Panc1 (cell line): ENCODE data around the gene CDKL4. TPM values are rescaled to one million over a fixed set of nuclear protein-coding genes. Genes with fewer than 3 reads are reported as not detected.
"Not testable (repeated sequence)": the region's sequence is repeated elsewhere in the genome, so short reads cannot be mapped to it uniquely, and the experiment has no call there.

Source experiments
- ATAC-seq: fragments of 200-7000 bp; cut with Tn5 transposase; 2 replicates; pipeline ENCODE4 v1.9.1; 2020; ENCODE audit warnings: mild to moderate bottlenecking, moderate library complexity
- BruUV-seq: library from RNA; stranded (reverse); fragments of 400-500 nt; replicated peaks from 2 replicates; lab custom pipeline; 2021; lab: Mats Ljungman, UMichigan
- CTCF ChIA-PET: fragments of 300-600 bp; sonication (Branson Sonifier 250); formaldehyde crosslinking; loops from one replicate; lab custom pipeline; 2022; ENCODE audit warnings: antibody characterized with exemption; lab: Charles Lee
- POLR2A ChIA-PET: fragments of 300-600 bp; sonication (Branson Sonifier 250); formaldehyde crosslinking; loops from one replicate; lab custom pipeline; 2022; ENCODE audit warnings: antibody characterized with exemption; lab: Charles Lee
- DNase-seq: peaks from one replicate; pipeline ENCODE4 v3.0.0-alpha.2; 2010; ENCODE audit warnings: low read depth, low spot score
- H3K27ac ChIP-seq: 2 replicates; pipeline ENCODE4 v1.5.1; 2011; ENCODE audit warnings: mild to moderate bottlenecking, low read length, inconsistent platforms
- H3K27me3 ChIP-seq: fragments of 200-500 bp; sonication (Bioruptor generic); 2 replicates; pipeline ENCODE4 v1.6.0; 2014; ENCODE audit warnings: low read length, inconsistent platforms; ENCODE audit not compliant: control insufficient read depth, insufficient read depth
- H3K36me3 ChIP-seq: fragments of 200-500 bp; sonication (Bioruptor generic); 2 replicates; pipeline ENCODE4 v1.5.1; 2014; ENCODE audit warnings: inconsistent platforms, mild to moderate bottlenecking, low read length, moderate library complexity; ENCODE audit not compliant: control insufficient read depth, insufficient read depth
- H3K4me1 ChIP-seq: 2 replicates; pipeline ENCODE4 v1.5.1; 2011; ENCODE audit warnings: inconsistent platforms, mild to moderate bottlenecking, low read length, moderate library complexity; ENCODE audit not compliant: control insufficient read depth, insufficient read depth
- H3K4me3 ChIP-seq, 2 experiments: 2 replicates each; pipeline ENCODE4 v1.5.1; 2011 to 2012; ENCODE audit warnings: low read depth in 2 of 2, low read length in 2 of 2, mild to moderate bottlenecking in 2 of 2, inconsistent platforms in 1 of 2, moderate library complexity in 1 of 2
- H3K9me3 ChIP-seq: fragments of 200-500 bp; sonication (Bioruptor generic); 2 replicates; pipeline ENCODE4 v1.5.1; 2014; ENCODE audit warnings: low read depth, mild to moderate bottlenecking, inconsistent platforms, low read length, moderate library complexity; ENCODE audit not compliant: control insufficient read depth, insufficient read depth
- CTCF ChIP-seq: fragments of 450-650 bp; IDR thresholded peaks from 2 replicates; pipeline ENCODE4 v1.5.1; 2017; ENCODE audit warnings: mild to moderate bottlenecking
- POLR2AphosphoS5 ChIP-seq: IDR thresholded peaks from 2 replicates; pipeline ENCODE4 v1.6.1; 2012; ENCODE audit warnings: mild to moderate bottlenecking, low read depth, low read length, moderate library complexity
- REST ChIP-seq, 2 experiments: IDR thresholded peaks; 2 replicates each; pipeline ENCODE4 v1.6.1; 2011 to 2012; ENCODE audit warnings: low read depth in 2 of 2, control low read depth in 1 of 2, low read length in 1 of 2, mild to moderate bottlenecking in 1 of 2, moderate library complexity in 1 of 2; ENCODE audit not compliant: insufficient read depth in 1 of 2
- SIN3A ChIP-seq: IDR thresholded peaks from 2 replicates; pipeline ENCODE4 v1.6.1; 2012; ENCODE audit warnings: low read depth, mild to moderate bottlenecking, low read length, moderate library complexity, borderline replicate concordance; ENCODE audit not compliant: insufficient read depth
- TCF7L2 ChIP-seq: IDR thresholded peaks from 2 replicates; pipeline ENCODE4 v1.6.1; 2011; ENCODE audit warnings: mild to moderate bottlenecking, low read depth, low read length, inconsistent platforms
- in situ Hi-C: cut with HindIII; loops from 2 replicates; pipeline ENCODE4 v1.10.0; 2016; ENCODE audit warnings: low sequenced_read_pairs, low pct_unique_long_range_greater_than_20kb
- intact Hi-C: fragments of 100-400 bp; cut with micrococcal nuclease; formaldehyde crosslinking; loops from one replicate; pipeline ENCODE4 v1.10.0; 2022; ENCODE audit not compliant: unreplicated experiment
- total RNA-seq: library from RNA; stranded (reverse); gene quantifications from one replicate; pipeline ENCODE4 v1.2.1, GENCODE V29; 2021; ENCODE audit not compliant: unreplicated experiment

Gene CDKL4
- total RNA-seq, 1 experiment from 2014 or later, result not detected

- ChIA-PET CTCF (no interaction called here), POLR2A (no interaction called here)
- no TSS peak for BruUV-seq
- Histone ChIP-seq H3K4me3 (no peak overlapping the region), H3K4me1 (no peaks in the 10 kb centered on the region), H3K9me3 (no peaks in the 10 kb centered on the region), H3K36me3 (no peaks in the 10 kb centered on the region), H3K27ac (no peak overlapping the region), H3K27me3 (no peaks in the 10 kb centered on the region)
- in situ Hi-C loops (no loop called here), intact Hi-C loops (no loop called here)
- DNase-seq (no peak), ATAC-seq (no peak)
- TF ChIP-seq REST (IDR thresholded peaks at IDR 0.05; ENCODE audit: insufficient read depth in 1 of 2, low read depth in 2 of 2, low read length in 1 of 2) (no peak), SIN3A (no peak), TCF7L2 (no peak), POLR2AphosphoS5 (no peak), CTCF (no peak)
Observed at GRCh38 chr2:39141334-39142271, 102.2 kb downstream of the CDKL4 start.

GRCh38 chr2:39140948-39141333, 102.8 kb downstream of the CDKL4 start:
- BruUV-seq, H3K9me3 ChIP-seq, POLR2A ChIA-PET, intact Hi-C loops, CTCF ChIA-PET, H3K4me3 ChIP-seq, ATAC-seq, in situ Hi-C loops, H3K4me1 ChIP-seq, DNase-seq, H3K27ac ChIP-seq, H3K36me3 ChIP-seq, H3K27me3 ChIP-seq: not testable (repeated sequence)

GRCh38 chr2:39140322-39140847, 103.4 kb downstream of the CDKL4 start:
- TF ChIP-seq CTCF (no peak), REST (IDR thresholded peaks at IDR 0.05; ENCODE audit: insufficient read depth in 1 of 2, low read depth in 2 of 2, low read length in 1 of 2) (no peak), POLR2AphosphoS5 (no peak), SIN3A (no peak), TCF7L2 (no peak)
- ChIA-PET CTCF (no interaction called here), POLR2A (no interaction called here)
- Histone ChIP-seq H3K27me3 (no peaks in the 10 kb centered on the region), H3K4me3 (no peak overlapping the region), H3K27ac (no peak overlapping the region; the same call in 1 of the 2 replicates), H3K9me3 (no peaks in the 10 kb centered on the region), H3K4me1 (no peaks in the 10 kb centered on the region), H3K36me3 (no peaks in the 10 kb centered on the region)
- in situ Hi-C loops, result no loop called here
- intact Hi-C loops, result no loop called here
- DNase-seq (no peak), ATAC-seq (no peak)
- no TSS peak for BruUV-seq
